ENCODE measurements around the gene PCSK9.

- TF ChIP-seq CTCF (IDR thresholded peaks at IDR 0.05; ENCODE audit: low read depth, low read length) (no peak), EZH2phosphoT487 (IDR thresholded peaks at IDR 0.05; ENCODE audit: low read depth) (no peak)
Measured at GRCh38 chr1:55081905-55082296, 42.6 kb downstream of the PCSK9 start.

Data from OCI-LY3 (cell line).